CD14-positive monocyte (primary cell): ENCODE measurements around the gene CHD6. TPM values are rescaled to one million over a fixed set of nuclear protein-coding genes. Genes with fewer than 3 reads are reported as not detected.

Source experiments
- DNase-seq, 3 donors: peaks; one replicate each; pipeline ENCODE4 v3.0.0-alpha.2; 2011 to 2022
- H2AFZ ChIP-seq: 2 replicates; pipeline ENCODE4 v1.6.0; 2012; ENCODE audit warnings: mild to moderate bottlenecking, low read depth, low read length, inconsistent platforms; ENCODE audit not compliant: insufficient read depth, poor library complexity, severe bottlenecking
- H3K27ac ChIP-seq, 2 donors: 1 replicate in 1 of 2; 2 replicates in 1 of 2; pipeline ENCODE4 v1.5.1; 2012 to 2013; ENCODE audit warnings: low read length in 2 of 2, control low read depth in 1 of 2, inconsistent platforms in 1 of 2, low read depth in 1 of 2, mild to moderate bottlenecking in 1 of 2
- H3K27me3 ChIP-seq, 2 donors: one replicate each; pipeline versions ENCODE4 v1.6.0 to v1.6.1; 2011 to 2013; ENCODE audit warnings: low read length in 2 of 2; ENCODE audit not compliant: control insufficient read depth in 2 of 2, insufficient read depth in 2 of 2
- H3K36me3 ChIP-seq, 2 donors: replicated peaks in 1 of 2; 1 replicate in 1 of 2; 2 replicates in 1 of 2; pipeline versions ENCODE4 v1.5.1 to v1.6.1; 2012 to 2013; ENCODE audit warnings: low read length in 2 of 2, control low read depth in 1 of 2, inconsistent platforms in 1 of 2, mild to moderate bottlenecking in 1 of 2; ENCODE audit not compliant: insufficient read depth in 2 of 2, control insufficient read depth in 1 of 2
- H3K4me1 ChIP-seq, 2 donors: 1 replicate in 1 of 2; 2 replicates in 1 of 2; pipeline versions ENCODE4 v1.5.1 to v1.6.1; 2012 to 2013; ENCODE audit warnings: low read length in 2 of 2, control low read depth in 1 of 2, inconsistent platforms in 1 of 2, mild to moderate bottlenecking in 1 of 2, moderate library complexity in 1 of 2; ENCODE audit not compliant: insufficient read depth in 2 of 2, control insufficient read depth in 1 of 2
- H3K4me2 ChIP-seq: replicated peaks from 2 replicates; pipeline ENCODE3; 2012; ENCODE audit warnings: low read length, moderate library complexity, mild to moderate bottlenecking; ENCODE audit not compliant: poor library complexity, severe bottlenecking; ENCODE audit errors: extremely low read depth
- H3K4me3 ChIP-seq, 3 experiments: fragments of 200-600 bp in 1 of 3; sonication (generic) in 1 of 3; replicated peaks in 1 of 3; 1 replicate in 2 of 3; 2 replicates in 1 of 3; pipeline ENCODE4 v1.5.1; 2011 to 2013; ENCODE audit warnings: low read length in 3 of 3, mild to moderate bottlenecking in 3 of 3, control low read depth in 2 of 3, low read depth in 2 of 3, inconsistent platforms in 1 of 3, moderate library complexity in 1 of 3
- H3K79me2 ChIP-seq: 2 replicates; pipeline ENCODE4 v1.6.0; 2012; ENCODE audit warnings: mild to moderate bottlenecking, control low read depth, inconsistent platforms, low read length, moderate library complexity; ENCODE audit not compliant: insufficient read depth
- H3K9ac ChIP-seq: 2 replicates; pipeline ENCODE4 v1.6.0; 2017; ENCODE audit warnings: low read length, mild to moderate bottlenecking; ENCODE audit not compliant: insufficient read depth, poor library complexity, severe bottlenecking
- H3K9me3 ChIP-seq, 2 donors: replicated peaks in 1 of 2; 1 replicate in 1 of 2; 2 replicates in 1 of 2; pipeline versions ENCODE4 v1.5.1 to v1.6.1; 2012 to 2013; ENCODE audit warnings: low read length in 2 of 2, control low read depth in 1 of 2; ENCODE audit not compliant: control insufficient read depth in 1 of 2, insufficient read depth in 1 of 2
- H4K20me1 ChIP-seq: 2 replicates; pipeline ENCODE4 v1.6.0; 2012; ENCODE audit warnings: mild to moderate bottlenecking, low read length, control low read depth, moderate library complexity; ENCODE audit not compliant: insufficient read depth
- H3K27ac Mint-ChIP-seq, 7 donors: one replicate each; pipeline ENCODE4 v1.8.0; 2020; ENCODE audit warnings: mild to moderate bottlenecking in 7 of 7, mixed read lengths in 7 of 7, moderate library complexity in 6 of 7, inconsistent platforms in 2 of 7
- H3K27me3 Mint-ChIP-seq, 3 donors: one replicate each; pipeline ENCODE4 v1.8.0; 2021 to 2022; ENCODE audit warnings: low read depth in 3 of 3, mild to moderate bottlenecking in 3 of 3, mixed read lengths in 3 of 3, moderate library complexity in 3 of 3, inconsistent platforms in 1 of 3
- H3K36me3 Mint-ChIP-seq, 2 donors: one replicate each; pipeline ENCODE4 v1.8.0; 2020; ENCODE audit warnings: mixed read lengths in 2 of 2, inconsistent platforms in 1 of 2, mild to moderate bottlenecking in 1 of 2
- H3K4me1 Mint-ChIP-seq: one replicate; pipeline ENCODE4 v1.8.0; 2020; ENCODE audit warnings: mild to moderate bottlenecking, mixed read lengths
- H3K4me3 Mint-ChIP-seq, 2 donors: one replicate each; pipeline ENCODE4 v1.8.0; 2020; ENCODE audit warnings: mild to moderate bottlenecking in 2 of 2, mixed read lengths in 2 of 2, moderate library complexity in 1 of 2
- H3K9me3 Mint-ChIP-seq, 7 donors: one replicate each; pipeline ENCODE4 v1.8.0; 2020 to 2022; ENCODE audit warnings: mixed read lengths in 7 of 7, mild to moderate bottlenecking in 6 of 7, moderate library complexity in 6 of 7, inconsistent platforms in 2 of 7
- WGBS: methylation state at CpG from one replicate; pipeline ENCODE4 v1.1.5; 2013; ENCODE audit warnings: missing lambda C conversion rate; ENCODE audit not compliant: insufficient coverage; 5-methylcytosine and 5-hydroxymethylcytosine counted together
- intact Hi-C, 2 donors: fragments of 100-400 bp; cut with micrococcal nuclease; formaldehyde crosslinking; loops; one replicate each; pipeline versions ENCODE4 v1.15.0 to v1.15.1; 2023
- polyA plus RNA-seq, 3 donors: library from polyadenylated mRNA; depleted of rRNA in 1 of 3; unstranded in 2 of 3; stranded (reverse) in 1 of 3; fragments of 300-500 nt in 2 of 3; fragments of >200 nt in 1 of 3; fragmentation: Illumina TruSeq in 2 of 3; gene quantifications; 1 replicate in 2 of 3; 2 replicates in 1 of 3; pipeline ENCODE4 v1.2.3, GENCODE V29; 2012 to 2021
- TF ChIP-seq, protein P1 (sequence below): fragments of 200-600 bp; IDR thresholded peaks from one replicate; pipeline ENCODE4 v1.8.0; 2022; ENCODE audit warnings: antibody characterized with exemption, mild to moderate bottlenecking

Gene CHD6
- polyA plus RNA-seq, 3 donors: 12.9 to 19.6 (median 13.0) TPM

DNA sequence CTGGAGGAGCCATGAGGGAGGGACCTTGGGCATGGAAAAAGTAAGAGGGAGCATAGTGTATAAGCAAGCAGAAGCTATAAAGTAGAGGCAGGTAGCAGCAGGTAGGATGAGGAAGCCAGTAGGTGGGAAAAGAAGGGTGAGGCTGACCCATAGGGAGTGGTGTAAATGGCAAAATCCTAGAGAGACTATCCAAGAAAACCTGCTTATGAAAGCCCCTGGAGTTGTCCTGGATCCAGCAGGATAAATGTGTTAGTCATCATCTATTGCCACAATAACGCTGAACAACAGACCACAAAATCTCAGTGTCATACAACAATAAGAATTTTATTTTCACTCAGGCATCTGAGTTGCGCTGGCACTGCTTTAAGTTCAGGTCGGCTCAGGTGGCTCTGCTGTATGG, 30.2 kb downstream of the CHD6 start:
- Histone ChIP-seq H3K27ac (no peak overlapping the region), H3K9me3 (peaks cover 22 to 23% of the 10 kb centered on the region in 2 donors), H3K36me3 (peaks cover 0 to 24% of the 10 kb centered on the region in 2 donors), H4K20me1 (peaks cover 7% of the 10 kb centered on the region), H3K9ac (no peak overlapping the region), H2AFZ (no peak overlapping the region), H3K4me1 (peaks cover 5 to 14% of the 10 kb centered on the region in 2 donors), H3K4me2 (no peak overlapping the region), H3K27me3 (no peaks in the 10 kb centered on the region), H3K79me2 (peaks cover 73% of the 10 kb centered on the region), H3K4me3 (no peak overlapping the region)
- TF ChIP-seq, protein P1, sequence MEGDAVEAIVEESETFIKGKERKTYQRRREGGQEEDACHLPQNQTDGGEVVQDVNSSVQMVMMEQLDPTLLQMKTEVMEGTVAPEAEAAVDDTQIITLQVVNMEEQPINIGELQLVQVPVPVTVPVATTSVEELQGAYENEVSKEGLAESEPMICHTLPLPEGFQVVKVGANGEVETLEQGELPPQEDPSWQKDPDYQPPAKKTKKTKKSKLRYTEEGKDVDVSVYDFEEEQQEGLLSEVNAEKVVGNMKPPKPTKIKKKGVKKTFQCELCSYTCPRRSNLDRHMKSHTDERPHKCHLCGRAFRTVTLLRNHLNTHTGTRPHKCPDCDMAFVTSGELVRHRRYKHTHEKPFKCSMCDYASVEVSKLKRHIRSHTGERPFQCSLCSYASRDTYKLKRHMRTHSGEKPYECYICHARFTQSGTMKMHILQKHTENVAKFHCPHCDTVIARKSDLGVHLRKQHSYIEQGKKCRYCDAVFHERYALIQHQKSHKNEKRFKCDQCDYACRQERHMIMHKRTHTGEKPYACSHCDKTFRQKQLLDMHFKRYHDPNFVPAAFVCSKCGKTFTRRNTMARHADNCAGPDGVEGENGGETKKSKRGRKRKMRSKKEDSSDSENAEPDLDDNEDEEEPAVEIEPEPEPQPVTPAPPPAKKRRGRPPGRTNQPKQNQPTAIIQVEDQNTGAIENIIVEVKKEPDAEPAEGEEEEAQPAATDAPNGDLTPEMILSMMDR: no peak
- no peak for DNase-seq
- intact Hi-C loops: no loop called here
- Mint-ChIP-seq H3K27ac (no peak overlapping the region), H3K27me3 (no peaks in the 10 kb centered on the region), H3K4me3 (no peak overlapping the region), H3K36me3 (peaks cover 17 to 26% of the 10 kb centered on the region in 2 donors), H3K4me1 (peaks cover 8% of the 10 kb centered on the region), H3K9me3 (peaks cover 23 to 46% (median 31%) of the 10 kb centered on the region in 7 donors)
- 88% methylated on average over 1 of the region's 3 CpGs for WGBS

DNA sequence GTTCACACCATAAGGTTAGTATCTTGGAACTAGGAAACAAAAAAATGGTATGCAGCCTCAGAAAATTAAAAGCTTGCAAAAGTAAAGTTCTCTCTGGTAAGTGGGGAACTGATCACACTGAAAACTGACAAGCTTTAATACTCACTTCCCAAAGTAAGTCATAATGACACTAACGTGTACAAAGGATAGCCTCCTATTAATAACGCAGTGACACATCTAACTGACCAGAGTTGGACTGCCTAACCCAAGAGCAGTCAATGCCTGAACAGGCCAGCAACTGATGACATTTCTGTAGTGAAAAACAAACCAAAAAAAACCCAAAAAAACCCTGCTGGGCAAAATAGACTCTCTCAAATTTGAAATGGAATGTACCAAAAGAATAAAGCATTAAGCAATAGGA, 30.7 kb downstream of the CHD6 start:
- no peaks in the 10 kb centered on the region for H3K27me3 Mint-ChIP-seq
- Histone ChIP-seq H3K9me3 (peaks cover 22 to 23% of the 10 kb centered on the region in 2 donors), H3K27me3 (no peaks in the 10 kb centered on the region), H3K4me1 (peaks cover 3 to 10% of the 10 kb centered on the region in 2 donors), H3K79me2 (peaks cover 75% of the 10 kb centered on the region), H3K4me2 (no peak overlapping the region), H3K27ac (no peak overlapping the region), H3K9ac (no peak overlapping the region), H3K36me3 (peaks cover 0 to 24% of the 10 kb centered on the region in 2 donors), H4K20me1 (peaks cover 11% of the 10 kb centered on the region), H3K4me3 (no peak overlapping the region), H2AFZ (no peak overlapping the region)
- intact Hi-C loops: no loop called here
- peaks cover 6% of the 10 kb centered on the region for H3K4me1 Mint-ChIP-seq
- H3K9me3 Mint-ChIP-seq: peaks cover 23 to 46% (median 31%) of the 10 kb centered on the region in 7 donors
- TF ChIP-seq, protein P1: no peak
- peaks cover 17 to 26% of the 10 kb centered on the region in 2 donors for H3K36me3 Mint-ChIP-seq
- H3K27ac Mint-ChIP-seq: no peak overlapping the region
- DNase-seq: no peak
- WGBS: 100% methylated on average over 2 of the region's 2 CpGs
- no peak overlapping the region for H3K4me3 Mint-ChIP-seq
